C4-2B (cell line): ENCODE results near the gene NRIP1.

Experiments
- H3K27ac ChIP-seq: fragments of 450-650 bp; 2 replicates; pipeline ENCODE4 v1.5.1; 2017
- ZFX ChIP-seq: fragments of 450-650 bp; IDR thresholded peaks from 2 replicates; pipeline ENCODE4 v1.6.1; 2017
- TF ChIP-seq, protein P1 (sequence below): fragments of 450-650 bp; conservative IDR thresholded peaks from 2 replicates; pipeline ENCODE4 v1.5.1; 2017; ENCODE audit warnings: mild to moderate bottlenecking

NRIP1 gene

DNA sequence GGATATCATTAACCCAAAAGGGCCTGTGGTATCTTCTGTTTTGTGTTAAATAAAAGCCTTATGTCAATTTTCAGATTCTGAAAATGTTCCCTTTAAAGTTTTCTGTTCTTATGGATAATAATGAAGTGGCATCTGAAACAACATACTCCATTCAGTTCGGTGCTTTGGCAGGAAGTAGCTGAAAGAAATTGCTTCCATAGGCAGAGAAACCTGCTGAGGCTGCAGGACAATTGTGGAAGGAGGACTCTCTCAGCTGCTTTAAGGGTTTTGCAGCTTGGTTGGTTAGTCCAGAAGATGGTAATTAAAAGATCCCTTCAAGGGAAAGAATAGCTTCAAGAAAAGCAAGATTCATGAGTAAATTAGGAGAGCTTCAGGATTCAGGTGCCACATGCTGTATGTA lies 30.5 kb upstream of the NRIP1 start:
- TF ChIP-seq ZFX, result no peak
- TF ChIP-seq, protein P1, sequence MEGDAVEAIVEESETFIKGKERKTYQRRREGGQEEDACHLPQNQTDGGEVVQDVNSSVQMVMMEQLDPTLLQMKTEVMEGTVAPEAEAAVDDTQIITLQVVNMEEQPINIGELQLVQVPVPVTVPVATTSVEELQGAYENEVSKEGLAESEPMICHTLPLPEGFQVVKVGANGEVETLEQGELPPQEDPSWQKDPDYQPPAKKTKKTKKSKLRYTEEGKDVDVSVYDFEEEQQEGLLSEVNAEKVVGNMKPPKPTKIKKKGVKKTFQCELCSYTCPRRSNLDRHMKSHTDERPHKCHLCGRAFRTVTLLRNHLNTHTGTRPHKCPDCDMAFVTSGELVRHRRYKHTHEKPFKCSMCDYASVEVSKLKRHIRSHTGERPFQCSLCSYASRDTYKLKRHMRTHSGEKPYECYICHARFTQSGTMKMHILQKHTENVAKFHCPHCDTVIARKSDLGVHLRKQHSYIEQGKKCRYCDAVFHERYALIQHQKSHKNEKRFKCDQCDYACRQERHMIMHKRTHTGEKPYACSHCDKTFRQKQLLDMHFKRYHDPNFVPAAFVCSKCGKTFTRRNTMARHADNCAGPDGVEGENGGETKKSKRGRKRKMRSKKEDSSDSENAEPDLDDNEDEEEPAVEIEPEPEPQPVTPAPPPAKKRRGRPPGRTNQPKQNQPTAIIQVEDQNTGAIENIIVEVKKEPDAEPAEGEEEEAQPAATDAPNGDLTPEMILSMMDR, result no peak
- H3K27ac ChIP-seq, result no peak overlapping the region

DNA sequence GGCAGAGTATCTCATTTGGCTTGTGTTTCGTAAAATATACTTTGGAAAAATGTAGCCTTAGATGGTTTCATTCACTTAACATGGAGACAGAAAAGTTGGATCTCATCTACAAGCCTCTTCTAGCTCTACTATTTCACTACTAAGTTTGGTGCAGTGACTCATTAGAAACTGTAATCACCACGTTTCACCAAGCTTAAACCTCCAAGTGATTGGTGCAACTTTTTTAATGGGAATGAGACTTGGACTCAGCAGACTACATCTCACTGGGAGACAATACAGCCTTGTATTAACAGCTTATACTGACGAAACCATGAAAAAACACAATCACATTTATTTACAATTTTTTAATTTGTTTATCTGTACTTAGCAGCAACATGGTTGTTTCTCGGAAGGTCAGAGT lies 29.9 kb upstream of the NRIP1 start:
- no peak for TF ChIP-seq ZFX
- TF ChIP-seq, protein P1, result no peak
- H3K27ac ChIP-seq, result no peak overlapping the region

DNA sequence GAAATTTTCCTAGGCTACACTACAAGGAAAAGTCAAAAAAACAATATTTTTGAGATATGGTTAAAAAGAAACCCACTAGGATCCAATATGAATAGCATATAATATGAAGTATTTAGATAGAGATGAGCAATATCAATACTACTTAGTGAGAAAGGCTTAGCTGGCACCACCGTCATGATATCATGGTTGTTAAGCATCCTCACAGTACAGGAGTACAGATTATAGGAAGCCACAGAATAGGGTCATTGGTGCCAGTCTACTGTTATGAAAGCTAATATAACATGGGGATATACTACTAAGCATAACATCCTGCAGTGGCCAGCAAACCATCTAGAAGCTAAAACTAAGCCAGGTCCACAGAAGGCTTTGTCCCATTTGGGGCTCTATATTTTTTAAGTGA lies 28.4 kb upstream of the NRIP1 start:
- no peak overlapping the region for H3K27ac ChIP-seq
- TF ChIP-seq, protein P1, result no peak
- TF ChIP-seq ZFX, result no peak

DNA sequence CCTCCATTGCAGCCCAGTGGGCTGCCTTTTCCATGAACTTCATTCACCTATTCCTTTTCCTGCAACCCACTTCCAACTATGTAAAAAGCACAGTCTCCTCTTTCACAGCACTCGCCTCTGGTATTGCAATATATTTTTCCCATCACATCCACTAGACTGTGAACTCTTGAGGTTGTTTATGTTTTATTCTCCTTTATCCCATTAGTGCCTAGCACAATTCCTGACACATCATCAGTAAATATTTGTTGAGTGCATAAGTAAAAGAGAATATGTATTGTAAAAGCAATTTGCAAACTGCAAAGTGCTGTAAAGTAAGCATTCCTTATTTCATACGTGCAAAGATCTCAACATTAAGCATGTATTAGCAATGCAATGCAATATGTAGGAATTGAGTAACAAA lies 27.9 kb upstream of the NRIP1 start:
- H3K27ac ChIP-seq, result no peak overlapping the region
- no peak for TF ChIP-seq ZFX
- TF ChIP-seq, protein P1, result no peak

DNA sequence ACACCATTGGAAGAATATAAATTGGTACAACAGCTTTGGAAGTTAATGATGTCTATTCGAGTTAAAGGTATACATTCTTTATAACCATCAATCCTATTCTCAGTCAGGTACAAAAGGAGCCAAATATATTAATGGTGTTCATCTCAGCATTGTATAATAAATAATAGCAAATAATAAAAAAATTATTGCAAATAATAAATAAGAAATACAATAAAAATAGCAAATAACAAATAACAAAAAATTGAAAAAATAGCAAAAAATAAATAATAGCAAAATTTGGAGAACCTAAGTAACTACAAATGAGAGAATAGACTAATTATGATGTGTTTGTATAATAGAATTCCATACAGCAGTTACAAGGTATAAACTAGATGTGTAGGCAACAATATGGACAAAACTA lies 25.6 kb upstream of the NRIP1 start:
- TF ChIP-seq ZFX, result no peak
- TF ChIP-seq, protein P1, result no peak
- no peak overlapping the region for H3K27ac ChIP-seq

DNA sequence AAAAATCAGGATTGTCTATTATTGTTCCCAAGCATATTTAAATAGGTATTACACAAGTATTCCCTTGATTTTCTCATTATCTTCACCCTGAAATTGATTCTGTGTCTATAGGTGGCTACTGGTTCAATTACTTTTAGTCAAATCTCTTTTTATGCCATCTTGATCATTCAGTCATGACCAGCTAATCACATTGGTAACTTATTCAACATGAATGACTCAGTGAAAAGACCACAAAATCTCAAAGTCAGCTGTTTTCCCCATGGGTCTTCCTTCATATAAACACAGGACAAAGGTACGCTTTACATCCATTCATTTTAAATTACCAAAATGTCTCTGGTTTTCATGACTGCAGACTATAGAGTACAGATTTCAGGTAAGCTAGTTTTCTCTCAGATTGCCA lies 23.7 kb upstream of the NRIP1 start:
- TF ChIP-seq, protein P1, result no peak
- no peak for TF ChIP-seq ZFX
- no peak overlapping the region for H3K27ac ChIP-seq

DNA sequence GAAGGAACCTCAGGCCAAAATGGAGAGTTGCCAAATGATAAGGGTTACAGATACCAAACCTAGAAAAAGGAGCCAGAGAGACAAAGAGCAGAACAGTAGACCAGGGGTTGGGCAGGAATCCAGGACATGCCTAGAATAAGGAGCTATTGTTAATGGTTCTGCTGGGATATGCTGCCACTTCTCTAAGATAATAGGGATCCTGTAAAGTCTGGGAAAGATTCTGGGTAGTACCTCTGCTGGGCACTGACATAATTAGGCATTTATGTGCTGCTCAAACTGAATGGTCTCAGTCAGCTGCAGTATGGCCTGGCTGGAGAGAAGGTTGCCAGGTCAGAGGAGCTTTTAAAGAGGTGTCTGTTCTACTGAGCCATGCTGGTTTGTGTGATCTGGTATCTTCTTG lies 19.9 kb upstream of the NRIP1 start:
- no peak overlapping the region for H3K27ac ChIP-seq
- TF ChIP-seq ZFX, result no peak
- TF ChIP-seq, protein P1, result no peak
